Measurements from ENCODE around the gene TP53I13. TPM values are rescaled to one million over a fixed set of nuclear protein-coding genes. Genes with fewer than 3 reads are reported as not detected.
A peak's percentile ranks its signal among the peaks of the same experiment; 100 is the strongest.

TP53I13 gene
- total and polyA plus RNA-seq, 7 experiments from 2014 or later = 19.3 to 87.5 (median 61.7) TPM

DNA sequence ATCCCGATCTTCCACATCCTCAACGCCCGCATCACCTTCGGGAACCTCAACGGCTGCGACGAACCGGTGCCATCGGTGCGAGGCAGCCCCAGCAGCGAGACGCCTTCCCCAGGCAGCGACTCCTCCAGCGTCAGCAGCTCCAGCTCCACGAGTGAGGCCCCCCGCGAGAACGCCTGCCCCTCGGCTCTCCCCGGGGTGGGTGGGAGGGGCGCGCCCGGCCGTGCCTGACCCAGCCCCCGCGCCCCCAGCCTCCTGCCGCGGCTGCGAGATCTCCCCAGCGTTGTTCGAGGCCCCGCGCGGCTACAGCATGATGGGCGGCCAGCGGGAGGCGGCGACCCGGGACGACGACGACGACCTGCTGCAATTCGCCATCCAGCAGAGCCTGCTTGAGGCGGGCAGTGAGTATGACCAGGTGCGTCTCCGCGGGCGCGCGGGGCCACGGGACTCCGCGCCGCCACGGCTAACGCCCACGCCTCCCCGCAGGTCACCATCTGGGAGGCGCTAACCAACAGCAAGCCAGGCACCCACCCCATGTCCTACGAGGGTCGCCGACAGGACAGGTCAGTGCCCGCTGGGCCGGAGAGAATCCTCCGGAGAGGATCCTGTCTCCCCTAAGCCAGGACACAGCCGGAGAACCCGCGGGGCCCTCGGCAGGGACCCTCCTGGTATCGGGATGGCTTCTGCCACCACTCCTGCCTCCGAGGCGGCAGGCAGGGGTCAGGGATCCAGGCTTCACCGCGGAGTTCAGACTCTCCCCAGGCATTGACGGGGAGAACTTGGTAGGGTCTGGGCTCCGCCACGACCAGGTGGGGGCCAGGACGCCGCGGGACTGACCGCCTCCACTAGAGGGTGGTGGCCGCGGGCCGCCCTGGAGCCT, 44.1 kb downstream of the TP53I13 start:
- DNase-seq = no peak
- POLR2A ChIA-PET = interaction anchor here (1.0 to 7.2 kb wide), 6 partner anchors 10 to 44 kb away, joined by 3 to 59 read pairs (median 4); partner anchors contain the start of genes ABHD15, CORO6 and TP53I13
- no peaks in the 10 kb centered on the region for H3K36me3 ChIP-seq (ENCODE audit: control insufficient read depth in 2 of 3, insufficient read depth in 3 of 3, low read length in 3 of 3)

GRCh38 chr17:29613352-29613837, 44.9 kb downstream of the TP53I13 start:
- peak overlapping the region in 2 of 9 donors; percentile 51 to 65 for H3K27ac Mint-ChIP-seq

More for the DNA sequence above, 44.1 kb downstream of the TP53I13 start:
- H3K4me3 Mint-ChIP-seq = peak overlapping the region in 8 of 10 donors; percentile 12 to 93 (median 52)
- Histone ChIP-seq H3K9me3 (ENCODE audit: control insufficient read depth in 2 of 3, low read length in 3 of 3) (no peaks in the 10 kb centered on the region), H3K27me3 (ENCODE audit: control insufficient read depth in 2 of 2, insufficient read depth in 2 of 2, low read length in 2 of 2) (no peaks in the 10 kb centered on the region), H3K4me1 (ENCODE audit: control insufficient read depth in 2 of 2, insufficient read depth in 2 of 2, low read length in 2 of 2) (peaks cover 32 to 35% of the 10 kb centered on the region in 2 donors), H3K27ac (ENCODE audit: low read depth, low read length) (no peak overlapping the region), H3K4me3 (ENCODE audit: low read length) (peak overlapping the region; percentile 46)
- H3K27me3 Mint-ChIP-seq = peaks cover 0 to 11% (median 0%) of the 10 kb centered on the region in 5 donors
- H3K9me3 Mint-ChIP-seq = no peaks in the 10 kb centered on the region
- ATAC-seq = no peak
- no peak overlapping the region for H3K27ac Mint-ChIP-seq
- H3K4me1 Mint-ChIP-seq = peaks cover 9 to 41% (median 36%) of the 10 kb centered on the region in 7 donors
- CTCF ChIA-PET = interaction anchor here (0.6 to 6.0 kb wide), 18 partner anchors 7 to 319 kb away, joined by 3 to 56 read pairs (median 4); partner anchors contain the start of gene ANKRD13B
- intact Hi-C loops (cut with micrococcal nuclease) = loop anchor here in 1 of 2 donors (1.0 to 10.0 kb wide), 3 partner anchors 19 to 502 kb away; partner anchors contain the start of genes ANKRD13B and NSRP1
- H3K36me3 Mint-ChIP-seq = no peaks in the 10 kb centered on the region

DNA sequence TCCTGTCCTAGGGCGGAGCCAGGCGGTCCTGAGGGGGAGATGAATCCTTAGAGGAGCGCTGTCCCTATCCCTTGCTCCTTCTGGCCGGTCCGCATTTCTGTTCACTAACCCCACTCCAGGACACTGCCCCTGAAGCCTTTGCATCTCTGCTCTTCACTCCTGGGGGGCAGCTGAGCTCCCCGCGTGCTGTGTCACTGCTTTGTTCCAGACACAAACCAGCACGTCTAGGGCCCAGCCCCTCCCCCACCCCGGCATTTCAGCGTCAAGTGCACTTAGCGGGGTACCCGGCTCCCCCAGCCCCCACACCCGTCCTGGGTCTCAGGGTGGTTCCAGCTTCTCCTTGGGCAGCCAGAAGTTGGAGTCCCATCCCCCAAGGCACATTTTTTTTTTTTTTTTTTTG, 45.4 kb downstream of the TP53I13 start:
- POLR2A ChIA-PET = interaction anchor here (0.6 to 7.2 kb wide), 6 partner anchors 9 to 298 kb away, joined by 3 to 59 read pairs (median 4); partner anchors contain the start of genes ABHD15, CORO6 and TP53I13
- Histone ChIP-seq H3K36me3 (ENCODE audit: control insufficient read depth in 2 of 3, insufficient read depth in 3 of 3, low read length in 3 of 3) (no peaks in the 10 kb centered on the region), H3K27me3 (ENCODE audit: control insufficient read depth in 2 of 2, insufficient read depth in 2 of 2, low read length in 2 of 2) (no peaks in the 10 kb centered on the region), H3K4me1 (ENCODE audit: control insufficient read depth in 2 of 2, insufficient read depth in 2 of 2, low read length in 2 of 2) (peaks cover 34 to 37% of the 10 kb centered on the region in 2 donors), H3K27ac (ENCODE audit: low read depth, low read length) (no peak overlapping the region), H3K4me3 (ENCODE audit: low read length) (peak overlapping the region; percentile 46), H3K9me3 (ENCODE audit: control insufficient read depth in 2 of 3, low read length in 3 of 3) (no peaks in the 10 kb centered on the region)
- Mint-ChIP-seq H3K36me3 (no peaks in the 10 kb centered on the region), H3K4me1 (peaks cover 9 to 45% (median 36%) of the 10 kb centered on the region in 7 donors), H3K4me3 (peak overlapping the region in 9 of 10 donors; percentile 18 to 93 (median 76)), H3K9me3 (no peaks in the 10 kb centered on the region), H3K27ac (peak overlapping the region in 3 of 9 donors; percentile 28 to 65 (median 51)), H3K27me3 (peaks cover 0 to 11% (median 0%) of the 10 kb centered on the region in 5 donors)
- CTCF ChIA-PET = interaction anchor here (0.6 to 6.0 kb wide), 14 partner anchors 9 to 318 kb away, joined by 3 to 56 read pairs (median 4); partner anchors contain the start of gene ANKRD13B
- ATAC-seq = no peak
- intact Hi-C loops (cut with micrococcal nuclease) = loop anchor here in 1 of 2 donors (1.0 to 10.0 kb wide), 3 partner anchors 21 to 501 kb away; partner anchors contain the start of genes ANKRD13B and NSRP1
- DNase-seq = no peak

More at GRCh38 chr17:29613352-29613837, 44.9 kb downstream of the TP53I13 start:
- Histone ChIP-seq H3K27ac (ENCODE audit: low read depth, low read length) (no peak overlapping the region), H3K9me3 (ENCODE audit: control insufficient read depth in 2 of 3, low read length in 3 of 3) (no peaks in the 10 kb centered on the region), H3K27me3 (ENCODE audit: control insufficient read depth in 2 of 2, insufficient read depth in 2 of 2, low read length in 2 of 2) (no peaks in the 10 kb centered on the region), H3K4me1 (ENCODE audit: control insufficient read depth in 2 of 2, insufficient read depth in 2 of 2, low read length in 2 of 2) (peaks cover 34 to 37% of the 10 kb centered on the region in 2 donors), H3K36me3 (ENCODE audit: control insufficient read depth in 2 of 3, insufficient read depth in 3 of 3, low read length in 3 of 3) (no peaks in the 10 kb centered on the region), H3K4me3 (ENCODE audit: low read length) (peak overlapping the region; percentile 46)
- Mint-ChIP-seq H3K27me3 (peaks cover 0 to 11% (median 0%) of the 10 kb centered on the region in 5 donors), H3K4me3 (peak overlapping the region; percentile 18 to 93 (median 75)), H3K9me3 (no peaks in the 10 kb centered on the region), H3K4me1 (peaks cover 9 to 44% (median 36%) of the 10 kb centered on the region in 7 donors), H3K36me3 (no peaks in the 10 kb centered on the region)
- peak; percentile 63 for ATAC-seq
- DNase-seq = peak; percentile 82 to 98 (median 89)
- ChIA-PET POLR2A (interaction anchor here (0.6 to 7.2 kb wide), 6 partner anchors 10 to 298 kb away, joined by 3 to 59 read pairs (median 4); partner anchors contain the start of genes ABHD15, CORO6 and TP53I13), CTCF (interaction anchor here (0.6 to 6.0 kb wide), 17 partner anchors 8 to 318 kb away, joined by 3 to 56 read pairs (median 3); partner anchors contain the start of gene ANKRD13B)
- intact Hi-C loops (cut with micrococcal nuclease) = loop anchor here in 1 of 2 donors (1.0 to 10.0 kb wide), 3 partner anchors 20 to 501 kb away; partner anchors contain the start of genes ANKRD13B and NSRP1

DNA sequence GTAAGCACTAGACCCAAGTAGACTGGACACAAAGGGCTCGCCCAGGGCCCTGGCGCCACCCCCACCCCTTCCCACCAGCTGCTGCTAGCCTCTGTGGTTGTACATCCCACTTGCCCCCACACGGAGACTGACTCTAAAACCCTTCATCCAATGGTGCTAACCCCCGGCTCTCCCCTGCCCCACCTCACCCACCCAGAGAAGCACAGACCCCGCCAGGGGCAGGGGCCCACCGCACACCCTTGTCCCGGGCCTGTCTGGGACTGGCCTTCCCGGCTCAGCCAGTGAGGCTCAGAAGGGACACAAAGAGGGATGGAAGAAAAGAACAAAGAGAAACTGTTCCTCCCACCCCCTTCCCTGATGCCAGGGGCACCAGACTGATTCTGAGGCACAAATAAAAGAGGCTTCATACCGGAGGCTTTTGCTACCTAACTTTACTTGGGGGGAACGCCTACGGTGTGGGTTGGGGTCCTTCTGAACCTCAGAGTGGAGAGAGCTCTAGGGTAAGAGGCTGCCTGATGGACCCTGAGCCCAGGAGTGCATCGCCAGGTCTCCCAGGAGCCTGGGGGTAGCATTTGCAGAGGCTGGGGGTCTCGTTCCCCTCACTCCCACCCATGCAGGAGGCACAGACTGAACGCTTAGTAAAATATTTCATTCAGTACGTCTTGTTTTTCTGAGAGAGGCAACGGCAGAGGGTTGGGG, 46.0 kb downstream of the TP53I13 start:
- Histone ChIP-seq H3K4me1 (ENCODE audit: control insufficient read depth in 2 of 2, insufficient read depth in 2 of 2, low read length in 2 of 2) (peaks cover 34 to 37% of the 10 kb centered on the region in 2 donors), H3K4me3 (ENCODE audit: low read length) (peak overlapping the region; percentile 80), H3K36me3 (ENCODE audit: control insufficient read depth in 2 of 3, insufficient read depth in 3 of 3, low read length in 3 of 3) (no peaks in the 10 kb centered on the region), H3K9me3 (ENCODE audit: control insufficient read depth in 2 of 3, low read length in 3 of 3) (no peaks in the 10 kb centered on the region), H3K27me3 (ENCODE audit: control insufficient read depth in 2 of 2, insufficient read depth in 2 of 2, low read length in 2 of 2) (no peaks in the 10 kb centered on the region), H3K27ac (ENCODE audit: low read depth, low read length) (no peak overlapping the region)
- no peaks in the 10 kb centered on the region for H3K36me3 Mint-ChIP-seq
- intact Hi-C loops (cut with micrococcal nuclease) = loop anchor here (1.0 to 10.0 kb wide), 8 partner anchors 25 to 500 kb away; partner anchors contain the start of genes GIT1 (in 2 of the 2), TP53I13 (in 2 of the 2), NSRP1 (in 1 of the 2) and NUFIP2 (in 1 of the 2)
- H3K27me3 Mint-ChIP-seq = peaks cover 0 to 14% (median 0%) of the 10 kb centered on the region in 5 donors
- POLR2A ChIA-PET = interaction anchor here (1.3 to 7.2 kb wide), 5 partner anchors 22 to 148 kb away, joined by 3 to 59 read pairs (median 59); partner anchors contain the start of genes ABHD15, ANKRD13B and TP53I13
- H3K27ac Mint-ChIP-seq = peak overlapping the region; percentile 1 to 94 (median 83)
- H3K4me1 Mint-ChIP-seq = peaks cover 9 to 45% (median 36%) of the 10 kb centered on the region in 7 donors
- H3K4me3 Mint-ChIP-seq = peak overlapping the region; percentile 78 to 93 (median 88)
- DNase-seq (no peak), ATAC-seq (no peak)
- H3K9me3 Mint-ChIP-seq = no peaks in the 10 kb centered on the region
- CTCF ChIA-PET = interaction anchor here (0.6 to 6.4 kb wide), 13 partner anchors 9 to 317 kb away, joined by 3 to 56 read pairs (median 8); partner anchors contain the start of gene ANKRD13B

- intact Hi-C loops (cut with micrococcal nuclease) = loop anchor here (1.0 to 10.0 kb wide), 8 partner anchors 26 to 500 kb away; partner anchors contain the start of genes GIT1 (in 2 of the 2), TP53I13 (in 2 of the 2), NSRP1 (in 1 of the 2) and NUFIP2 (in 1 of the 2)
- ChIA-PET POLR2A (interaction anchor here (0.9 to 7.2 kb wide), 11 partner anchors 9 to 663 kb away, joined by 3 to 59 read pairs (median 6); partner anchors contain the start of genes ABHD15, ANKRD13B and TP53I13), CTCF (interaction anchor here (0.5 to 6.4 kb wide), 11 partner anchors 10 to 705 kb away, joined by 3 to 56 read pairs (median 9); partner anchors contain the start of gene ANKRD13B)
- H3K4me1 Mint-ChIP-seq = peaks cover 9 to 46% (median 36%) of the 10 kb centered on the region in 7 donors
- DNase-seq (peak in 8 of 9 donors; percentile 54 to 74 (median 65)), ATAC-seq (peak; percentile 54)
- H3K4me1 ChIP-seq (ENCODE audit: control insufficient read depth in 2 of 2, insufficient read depth in 2 of 2, low read length in 2 of 2) = peaks cover 34 to 37% of the 10 kb centered on the region in 2 donors
- H3K4me3 ChIP-seq (ENCODE audit: low read length) = peak overlapping the region; percentile 80
- no peaks in the 10 kb centered on the region for H3K36me3 Mint-ChIP-seq
- peak overlapping the region; percentile 78 to 93 (median 88) for H3K4me3 Mint-ChIP-seq
- H3K27me3 Mint-ChIP-seq = peaks cover 0 to 15% (median 0%) of the 10 kb centered on the region in 5 donors
- H3K36me3 ChIP-seq (ENCODE audit: control insufficient read depth in 2 of 3, insufficient read depth in 3 of 3, low read length in 3 of 3) = no peaks in the 10 kb centered on the region
- H3K9me3 Mint-ChIP-seq = no peaks in the 10 kb centered on the region
- no peaks in the 10 kb centered on the region for H3K9me3 ChIP-seq (ENCODE audit: control insufficient read depth in 2 of 3, low read length in 3 of 3)
- H3K27me3 ChIP-seq (ENCODE audit: control insufficient read depth in 2 of 2, insufficient read depth in 2 of 2, low read length in 2 of 2) = no peaks in the 10 kb centered on the region
- H3K27ac Mint-ChIP-seq = peak overlapping the region; percentile 1 to 94 (median 83)
- no peak overlapping the region for H3K27ac ChIP-seq (ENCODE audit: low read depth, low read length)
Observed at GRCh38 chr17:29615048-29615385, 46.5 kb downstream of the TP53I13 start.

Data from naive thymus-derived CD4-positive, alpha-beta T cell (primary cell).